RPMI7951 (cell line): ENCODE measurements around the gene PIERCE2. TPM values are rescaled to one million over a fixed set of nuclear protein-coding genes. Genes with fewer than 3 reads are reported as not detected.
"Not testable (repeated sequence)": the region's sequence is repeated elsewhere in the genome, so short reads cannot be mapped to it uniquely, and the experiment has no call there.

Source experiments
- DNase-seq: peaks from one replicate; pipeline ENCODE4 v3.0.0-alpha.2; 2012; ENCODE audit warnings: low read depth
- total RNA-seq: library from RNA; depleted of rRNA; stranded (reverse); fragments of >200 nt; shearing (Covaris generic); gene quantifications from 2 replicates; pipeline ENCODE4 v1.2.3, GENCODE V29; 2014; rRNA removed

Gene PIERCE2
- 9.9 and 11.8 TPM in 2 replicates for total RNA-seq

DNA sequence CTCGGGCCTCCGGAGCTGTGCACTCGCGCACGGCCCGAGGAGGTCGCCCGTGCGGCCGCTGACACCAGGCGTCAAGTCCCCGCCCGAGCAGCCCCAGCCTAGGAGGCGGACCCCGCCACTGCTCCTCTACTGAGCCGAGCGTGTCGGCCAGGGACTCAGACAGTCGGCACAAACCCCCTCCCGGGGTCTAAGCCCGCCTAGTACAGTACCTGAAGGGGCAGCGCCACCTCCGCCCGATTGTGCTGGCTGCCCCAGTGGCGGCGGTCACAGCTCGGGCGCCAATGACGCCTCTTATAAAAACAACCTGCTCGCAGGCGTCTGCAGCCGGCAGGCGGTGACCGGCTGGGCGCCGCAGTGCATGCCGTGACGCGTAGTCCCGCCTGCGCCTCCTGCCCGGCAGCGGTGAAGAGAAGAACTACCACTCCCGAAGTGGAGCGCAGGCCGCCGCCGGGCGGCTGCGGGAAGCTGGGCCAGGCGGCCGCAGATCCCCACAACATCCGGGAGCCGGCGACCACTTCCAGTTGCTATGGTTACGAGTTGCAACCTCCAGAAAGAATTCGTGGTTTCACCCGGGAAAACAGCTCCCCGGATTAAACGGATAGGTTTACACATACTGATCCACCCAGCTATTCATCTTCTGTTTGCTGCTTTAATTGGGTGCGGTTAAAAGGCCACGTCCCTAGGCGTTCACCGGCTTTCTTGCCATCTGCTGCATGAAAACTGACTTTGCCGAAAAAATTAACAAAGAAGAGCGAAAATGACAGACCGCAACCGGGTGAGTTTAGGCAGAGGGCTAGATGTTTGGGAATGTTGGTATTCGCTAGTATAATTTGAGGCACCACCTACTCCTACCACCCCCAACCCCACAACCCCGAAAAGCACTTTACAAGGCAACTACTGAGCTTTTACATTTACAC lies at the start of gene PIERCE2, which contains the start of gene CCPG1:
Gene PIERCE2, plus strand, starts transcription at position 484 of the 917 bp plus-strand sequence. Its CDS starts 274 bp downstream, at position 758.
Gene CCPG1, minus strand, starts transcription at position 348 of the 917 bp plus-strand sequence. CDS start 18,935 bp downstream, outside the sequence.
- peak; percentile 97 for DNase-seq

DNA sequence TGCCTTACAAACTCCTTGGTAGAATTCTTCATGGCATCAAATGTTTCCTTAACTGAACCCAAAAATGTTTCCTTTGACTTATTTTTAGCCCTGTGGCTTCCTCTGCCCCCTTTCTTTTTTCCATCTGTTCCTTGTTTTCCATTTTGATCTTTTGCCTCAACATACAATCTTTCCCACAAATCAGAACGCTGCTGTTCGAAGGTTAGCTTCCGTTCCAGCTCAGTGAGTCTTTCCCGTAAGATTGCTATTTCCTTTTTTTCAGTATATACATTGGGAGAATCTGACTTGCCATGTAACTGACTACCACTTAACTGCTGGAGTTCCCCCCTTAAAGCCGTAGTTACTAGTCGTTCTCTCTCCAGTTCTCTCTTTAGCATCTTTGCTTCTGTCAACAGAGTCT lies 48.0 kb upstream of the PIERCE2 start:
- no peak for DNase-seq

DNA sequence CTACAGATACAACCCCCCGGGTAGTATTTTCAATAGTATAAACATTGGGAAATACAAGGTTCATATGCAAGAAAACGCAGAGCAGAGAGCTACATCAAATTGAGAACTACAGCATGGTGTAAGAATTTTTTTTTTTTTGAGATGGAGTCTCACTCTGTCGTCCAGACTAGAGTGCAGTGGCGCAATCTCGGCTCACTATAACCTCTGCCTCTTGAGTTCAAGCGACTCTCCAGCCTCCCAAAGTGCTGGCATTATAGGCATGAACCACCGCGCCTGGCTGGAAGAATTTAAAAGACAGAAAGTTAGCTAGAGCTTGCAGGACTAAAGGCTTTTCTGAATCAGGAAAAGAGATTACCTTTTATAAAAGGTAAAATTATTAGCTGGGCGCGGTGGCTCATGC lies 47.2 kb upstream of the PIERCE2 start:
- DNase-seq: no peak

DNA sequence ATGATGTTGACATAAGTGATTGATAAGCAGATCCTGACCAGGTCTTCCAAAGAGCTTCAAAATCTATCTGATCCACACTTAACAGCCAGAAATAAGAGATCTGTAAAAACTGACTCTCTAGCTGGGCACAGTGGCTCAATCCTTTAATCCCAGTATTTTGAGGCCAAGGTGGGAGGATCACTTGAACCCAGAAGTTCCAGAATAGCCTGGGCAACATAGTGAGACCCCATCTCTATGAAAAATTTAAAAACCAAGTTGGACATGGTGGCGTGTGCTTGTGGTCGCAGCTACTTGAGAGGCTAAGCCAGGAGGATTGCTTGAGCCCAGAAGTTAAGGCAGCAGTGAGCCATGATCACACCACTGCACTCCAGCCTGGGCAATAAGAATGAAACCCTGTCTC lies 45.7 kb upstream of the PIERCE2 start:
- no peak for DNase-seq

- DNase-seq: no peak
Observed at GRCh38 chr15:55366981-55367380, 41.3 kb upstream of the PIERCE2 start.

DNA sequence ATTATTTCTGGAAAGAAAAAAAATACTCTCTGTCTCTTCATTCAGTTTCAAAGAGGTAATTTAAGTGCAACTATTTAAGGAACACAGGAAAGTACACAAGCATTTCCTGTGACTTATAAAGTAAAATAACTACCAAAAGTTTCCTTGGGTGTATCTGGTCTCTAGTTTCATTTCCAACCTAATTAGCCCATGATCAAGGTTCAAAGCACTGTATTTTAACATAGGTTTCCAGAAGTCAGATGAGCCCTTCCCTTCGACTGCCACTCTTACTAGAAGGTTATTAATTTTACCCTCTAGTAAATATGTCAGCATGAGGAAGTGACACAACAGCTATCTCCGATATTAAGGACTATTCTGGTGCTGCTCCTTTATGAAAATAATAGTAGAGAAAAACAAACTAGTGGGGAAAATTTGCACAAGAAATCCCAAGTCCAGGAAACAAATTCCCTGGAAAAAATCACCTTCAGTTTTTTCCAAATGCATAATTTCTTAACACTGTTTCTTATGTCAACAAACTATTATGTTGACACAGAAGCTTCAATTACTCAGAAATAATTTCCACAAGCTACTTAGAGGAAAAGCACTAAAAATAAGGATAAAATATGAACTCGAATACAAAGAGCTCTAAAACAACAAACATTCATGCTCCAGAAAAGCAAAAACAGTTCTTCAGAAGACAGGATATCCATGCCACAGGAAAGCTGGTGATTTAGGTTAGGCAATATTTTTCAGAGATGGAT lies 35.4 kb upstream of the PIERCE2 start:
- no peak for DNase-seq

DNA sequence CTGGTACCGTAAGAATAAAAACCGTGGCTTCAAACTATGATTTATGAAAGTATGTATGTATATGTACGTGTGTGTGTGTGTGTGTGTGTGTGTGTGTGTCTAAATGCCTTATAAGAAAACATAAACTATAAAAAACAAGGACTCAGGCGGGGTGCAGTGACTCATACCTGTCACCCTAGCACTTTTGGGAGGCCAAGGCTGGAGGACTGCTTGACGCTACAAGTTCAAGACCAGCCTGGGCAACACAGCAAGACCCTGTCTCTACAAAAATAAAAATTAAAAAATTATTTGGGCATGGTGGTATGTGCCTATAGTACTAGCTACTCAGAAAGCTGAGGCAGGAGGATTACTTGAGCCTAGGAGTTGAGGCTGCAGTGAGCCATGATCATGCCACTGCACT lies 29.2 kb upstream of the PIERCE2 start:
- DNase-seq: no peak

DNA sequence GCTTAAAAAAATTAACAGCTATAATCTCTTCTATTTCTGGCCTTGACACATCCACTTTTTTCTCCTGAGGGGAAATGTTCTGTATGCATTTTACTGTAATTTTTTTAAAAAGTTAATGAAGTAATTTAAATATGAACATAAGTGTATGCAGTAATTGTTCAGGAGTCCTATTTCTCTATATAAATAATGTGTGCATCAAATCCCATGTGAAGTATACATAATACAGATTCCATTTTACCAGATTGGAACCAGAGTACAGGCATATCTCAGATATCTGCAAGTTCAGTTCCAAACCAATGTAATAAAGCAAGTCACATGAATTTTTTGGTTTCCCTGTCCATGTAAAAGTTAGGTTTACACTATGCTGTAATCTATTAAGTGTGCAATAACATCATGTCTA lies 26.7 kb upstream of the PIERCE2 start:
- no peak for DNase-seq

- DNase-seq: no peak
Observed at GRCh38 chr15:55383687-55384086, 24.6 kb upstream of the PIERCE2 start.

GRCh38 chr15:55387027-55387426 lies 21.3 kb upstream of the PIERCE2 start:
- DNase-seq: no peak

DNA sequence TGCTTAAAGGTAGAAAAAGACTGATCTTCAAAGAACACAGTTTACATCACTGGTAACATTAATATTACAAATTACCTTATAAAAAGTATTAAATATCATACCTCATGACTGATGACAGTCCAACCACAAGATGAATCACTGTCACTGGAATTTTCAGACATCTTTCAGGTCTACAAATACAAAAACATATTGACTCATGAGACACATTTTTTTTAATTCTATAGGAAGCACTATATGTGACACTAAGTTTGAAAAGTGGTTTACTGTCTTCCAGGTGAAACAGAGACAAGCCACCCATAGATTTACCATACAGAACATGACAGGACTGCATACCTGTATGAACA lies 19.1 kb upstream of the PIERCE2 start:
- peak; percentile 6 for DNase-seq

DNA sequence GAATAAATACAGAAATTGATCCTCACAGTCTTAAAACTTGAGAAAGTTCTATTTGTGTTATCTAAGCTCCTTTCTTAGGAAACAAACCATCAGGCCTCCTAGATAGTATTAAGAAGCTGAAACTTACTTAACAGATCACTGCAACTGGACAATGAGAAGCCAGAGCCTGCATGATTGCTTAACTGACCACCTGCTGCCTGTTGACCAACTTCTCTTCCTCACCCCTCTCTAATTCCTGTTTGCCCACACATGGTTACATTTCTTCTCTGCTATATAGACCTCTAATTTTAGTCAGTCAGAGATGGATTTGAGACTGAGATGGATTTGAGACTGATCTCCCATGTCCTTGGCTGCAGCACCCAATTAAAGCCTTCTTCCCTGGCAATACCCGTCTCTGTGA lies 13.6 kb upstream of the PIERCE2 start:
- DNase-seq: no peak

- DNase-seq: no peak
Observed at GRCh38 chr15:55398243-55398642, 10.1 kb upstream of the PIERCE2 start.

GRCh38 chr15:55400050-55400449 lies 8.2 kb upstream of the PIERCE2 start:
- DNase-seq: not testable (repeated sequence)

- no peak for DNase-seq
Observed at GRCh38 chr15:55401786-55402246, 6.5 kb upstream of the PIERCE2 start.

DNA sequence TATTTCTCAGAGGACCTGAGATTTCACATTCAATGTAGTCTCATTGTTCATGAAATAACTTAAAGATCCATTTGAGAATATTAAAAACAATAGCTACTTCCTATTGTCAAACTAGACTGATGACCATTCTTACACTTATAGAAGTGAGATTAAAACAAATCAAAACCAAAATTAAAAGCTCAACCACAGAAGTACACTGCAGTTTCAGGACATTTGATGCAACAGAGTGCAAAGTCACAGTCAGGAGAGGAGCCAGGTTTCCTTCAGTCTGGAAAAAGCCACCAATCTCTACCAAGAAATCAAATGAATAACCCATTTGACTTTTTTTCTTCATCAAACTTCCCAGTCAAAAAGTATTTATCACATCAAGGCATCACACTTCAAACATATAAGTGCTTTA lies 5.6 kb upstream of the PIERCE2 start:
- DNase-seq: no peak

DNA sequence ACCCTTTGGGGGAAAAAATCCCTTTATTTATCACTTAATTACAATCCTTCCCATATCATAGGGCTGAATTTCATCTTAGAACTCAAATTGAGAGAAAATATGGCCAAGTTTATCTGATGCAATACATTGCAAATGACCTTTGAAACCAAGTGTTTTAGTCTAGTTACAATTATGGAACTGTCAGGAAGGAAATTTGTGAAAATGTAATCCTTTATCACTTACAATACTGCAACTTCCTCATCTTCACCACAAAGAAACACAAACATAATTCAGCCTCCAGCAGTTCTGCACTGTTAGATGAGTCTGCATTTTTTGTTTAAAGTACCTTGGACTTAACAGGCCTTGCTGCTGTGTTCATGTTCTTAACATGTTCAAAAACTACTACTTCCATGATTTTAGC lies 4.8 kb upstream of the PIERCE2 start:
- peak; percentile 15 for DNase-seq

DNA sequence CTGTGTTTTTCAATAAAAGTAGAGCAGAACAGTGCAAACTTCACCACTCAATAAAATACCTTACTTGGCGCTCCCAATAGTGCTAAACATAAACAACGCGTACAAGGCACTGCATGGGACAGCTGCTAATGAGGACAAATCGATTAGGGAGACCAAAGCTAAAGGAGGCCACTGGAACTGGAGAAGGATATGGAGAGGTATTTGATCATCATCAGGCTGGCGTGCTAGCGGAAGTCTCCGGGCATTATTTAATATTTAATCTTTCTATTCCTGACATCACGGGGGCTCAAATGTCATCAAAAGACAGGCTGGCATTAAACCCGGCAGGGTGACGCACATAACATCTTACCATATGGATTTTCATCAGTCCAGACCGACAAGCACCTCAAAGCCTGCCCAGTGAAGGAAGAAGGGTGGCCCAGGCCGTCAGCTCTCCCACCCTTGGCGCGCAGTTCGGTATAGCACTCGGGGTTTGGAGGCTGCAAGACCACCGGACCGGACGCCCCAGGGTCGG lies 740 bp upstream of the PIERCE2 start:
- DNase-seq: no peak

GRCh38 chr15:55408976-55409375 lies 681 bp downstream of the PIERCE2 start:
- DNase-seq: not testable (repeated sequence)

DNA sequence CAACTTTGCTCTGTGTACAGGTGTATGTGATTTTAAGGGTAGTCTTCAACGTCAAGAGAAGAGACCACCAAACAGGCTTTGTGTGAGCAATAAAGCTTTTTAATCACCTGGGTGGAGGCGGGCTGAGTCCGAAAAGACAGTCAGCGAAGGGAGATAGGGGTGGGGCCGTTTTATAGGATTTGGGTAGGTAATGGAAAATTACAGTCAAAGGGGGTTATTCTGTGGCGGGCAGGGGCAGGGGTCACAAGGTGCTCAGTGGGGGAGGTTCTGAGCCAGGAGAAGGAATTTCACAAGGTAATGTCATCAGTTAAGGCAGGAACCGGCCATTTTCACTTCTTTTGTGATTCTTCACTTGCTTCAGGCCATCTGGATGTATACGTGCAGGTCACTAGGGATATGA lies 9.4 kb downstream of the PIERCE2 start:
- not testable (repeated sequence) for DNase-seq

DNA sequence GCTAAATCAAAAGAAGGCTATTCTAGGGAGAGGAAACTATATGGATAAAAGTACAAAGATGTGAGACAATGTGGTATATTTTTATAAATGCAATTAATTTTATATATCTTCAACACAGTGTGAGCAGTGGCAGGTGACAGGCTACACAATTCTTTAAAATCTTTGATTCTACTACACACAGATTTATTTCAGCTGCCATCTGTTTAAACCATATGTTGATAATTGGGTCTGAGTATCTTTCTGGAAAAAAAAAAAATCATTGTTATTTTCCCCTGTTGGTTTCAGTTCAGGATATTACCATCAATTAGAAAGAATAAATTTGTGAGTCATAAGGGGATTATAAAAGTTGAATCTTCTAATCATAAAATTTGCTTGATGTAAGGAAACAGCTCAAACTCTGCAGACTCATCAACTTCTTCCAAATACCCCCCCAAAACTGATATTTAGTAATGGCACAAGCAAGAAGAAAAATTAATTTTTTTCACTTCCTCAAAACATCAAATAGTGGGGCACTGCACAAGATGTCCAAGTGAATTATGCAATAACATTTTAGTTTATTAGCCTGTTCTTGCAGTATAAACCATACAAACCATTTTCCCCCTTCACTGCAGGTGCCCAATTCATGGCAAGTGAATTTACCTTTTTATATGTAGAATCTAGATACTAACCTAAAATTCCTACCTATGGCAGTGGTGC lies 12.0 kb downstream of the PIERCE2 start:
- no peak for DNase-seq

DNA sequence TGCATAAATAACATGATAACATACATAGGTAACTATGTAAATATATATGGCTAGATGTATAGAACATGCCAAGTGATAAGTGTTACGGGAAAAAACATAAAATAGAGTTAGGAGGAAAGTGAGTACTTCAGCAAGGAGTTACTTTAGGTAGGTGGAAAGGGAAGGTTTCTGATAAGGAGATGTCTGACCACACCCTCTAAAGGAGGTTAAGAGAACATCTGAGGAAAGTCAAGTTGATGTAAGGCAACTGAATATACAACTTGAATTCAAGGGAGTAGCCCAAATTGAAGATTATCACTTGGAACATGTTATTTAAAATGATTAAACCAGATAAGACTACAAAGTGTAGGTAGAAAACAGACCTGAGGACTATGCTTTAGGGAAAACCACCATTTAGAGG lies 13.8 kb downstream of the PIERCE2 start:
- DNase-seq: no peak
